Stomach smooth muscle (tissue), 2 donors: ENCODE data around the gene SLCO3A1.

Experiments
- H3K27ac ChIP-seq: one replicate; pipeline ENCODE4 v1.7.0; 2013; ENCODE audit warnings: mild to moderate bottlenecking, low read length, inconsistent platforms
- H3K27me3 ChIP-seq, 2 donors: one replicate each; pipeline ENCODE4 v1.7.0; 2013; ENCODE audit warnings: low read length in 2 of 2; ENCODE audit not compliant: insufficient read depth in 2 of 2, control insufficient read depth in 1 of 2
- H3K36me3 ChIP-seq, 2 donors: one replicate each; pipeline ENCODE4 v1.7.0; 2013; ENCODE audit warnings: low read length in 2 of 2; ENCODE audit not compliant: control insufficient read depth in 2 of 2, insufficient read depth in 2 of 2
- H3K4me1 ChIP-seq: one replicate; pipeline ENCODE4 v1.7.0; 2013; ENCODE audit warnings: low read length; ENCODE audit not compliant: control insufficient read depth, insufficient read depth
- H3K4me3 ChIP-seq, 2 donors: one replicate each; pipeline ENCODE4 v1.7.0; 2013; ENCODE audit warnings: low read length in 2 of 2
- H3K9ac ChIP-seq, 2 donors: one replicate each; pipeline ENCODE4 v1.7.0; 2013; ENCODE audit warnings: low read length in 2 of 2, mild to moderate bottlenecking in 1 of 2
- H3K9me3 ChIP-seq, 2 donors: one replicate each; pipeline ENCODE4 v1.7.0; 2013; ENCODE audit warnings: low read length in 2 of 2; ENCODE audit not compliant: control insufficient read depth in 2 of 2
- donor health status: healthy.
- donor health status: Pancreatic carcinoma.

SLCO3A1 gene

DNA sequence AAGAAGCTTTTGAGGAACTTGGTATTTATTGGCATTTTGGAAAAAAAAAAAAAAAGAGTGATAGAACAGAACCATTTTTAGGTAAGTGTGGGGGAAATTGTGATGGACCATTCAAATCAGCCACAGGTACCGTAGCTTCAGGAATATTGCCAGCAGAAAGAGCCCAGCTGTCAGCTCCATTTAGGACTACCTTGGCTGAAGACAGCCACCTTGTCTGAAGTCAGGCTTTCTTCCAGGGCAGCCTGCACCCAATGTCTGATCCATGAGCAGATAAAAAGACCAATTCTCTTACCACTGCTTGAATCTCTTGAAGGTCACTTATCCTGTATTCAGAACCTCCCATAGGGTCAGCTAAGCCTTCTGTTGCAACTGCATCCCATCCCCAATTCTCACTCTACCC is 37.6 kb downstream of the SLCO3A1 start:
- Histone ChIP-seq H3K4me1 (peaks cover 8% of the 10 kb centered on the region), H3K9ac (no peak overlapping the region), H3K27ac (no peak overlapping the region), H3K4me3 (no peak overlapping the region), H3K9me3 (peaks cover 0 to 5% of the 10 kb centered on the region in 2 donors), H3K27me3 (no peaks in the 10 kb centered on the region), H3K36me3 (no peaks in the 10 kb centered on the region)

DNA sequence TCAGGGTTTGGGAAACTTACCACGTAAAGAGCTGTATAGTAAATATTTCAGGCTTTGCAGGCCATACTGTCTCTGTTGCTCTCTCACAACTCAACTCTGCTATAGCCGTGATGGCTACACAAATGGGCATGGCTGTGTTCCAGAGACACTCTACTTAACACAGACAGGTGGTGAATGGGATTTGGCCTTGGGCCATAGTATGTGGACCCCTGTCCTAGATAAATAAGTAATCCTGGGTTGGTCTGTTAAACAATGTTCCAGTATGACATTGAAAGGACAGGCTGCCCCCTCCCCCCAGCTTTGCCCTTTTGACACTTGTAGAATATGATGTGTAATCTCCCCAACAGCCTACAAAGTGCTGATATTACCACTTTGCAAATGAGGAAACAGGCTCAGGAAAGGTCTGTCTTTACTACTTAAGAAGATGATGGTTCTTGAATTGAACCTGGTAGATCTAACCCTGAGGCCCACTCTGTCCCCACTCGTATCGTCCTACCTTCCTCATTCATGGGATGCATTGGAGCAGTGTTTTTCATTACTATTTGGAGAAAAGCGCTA is 38.4 kb downstream of the SLCO3A1 start:
- Histone ChIP-seq H3K4me1 (peaks cover 8% of the 10 kb centered on the region), H3K9me3 (peaks cover 0 to 5% of the 10 kb centered on the region in 2 donors), H3K27me3 (no peaks in the 10 kb centered on the region), H3K4me3 (no peak overlapping the region), H3K36me3 (no peaks in the 10 kb centered on the region), H3K27ac (no peak overlapping the region), H3K9ac (no peak overlapping the region)

- Histone ChIP-seq H3K27me3 (no peaks in the 10 kb centered on the region), H3K4me1 (peaks cover 8% of the 10 kb centered on the region), H3K9me3 (peaks cover 0 to 5% of the 10 kb centered on the region in 2 donors), H3K36me3 (no peaks in the 10 kb centered on the region), H3K9ac (no peak overlapping the region), H3K27ac (no peak overlapping the region), H3K4me3 (no peak overlapping the region)
Measured at GRCh38 chr15:91892436-91892835, 38.9 kb downstream of the SLCO3A1 start.

- no peaks in the 10 kb centered on the region for H3K36me3 ChIP-seq
- no peaks in the 10 kb centered on the region for H3K4me1 ChIP-seq
- H3K9me3 ChIP-seq = peaks cover 0 to 5% of the 10 kb centered on the region in 2 donors
- H3K27ac ChIP-seq = no peak overlapping the region
- H3K27me3 ChIP-seq = no peaks in the 10 kb centered on the region
- no peak overlapping the region for H3K9ac ChIP-seq
- no peak overlapping the region for H3K4me3 ChIP-seq
Measured at GRCh38 chr15:91894606-91895005, 41.1 kb downstream of the SLCO3A1 start.

- Histone ChIP-seq H3K4me1 (no peaks in the 10 kb centered on the region), H3K4me3 (no peak overlapping the region), H3K9ac (no peak overlapping the region), H3K36me3 (no peaks in the 10 kb centered on the region), H3K9me3 (peaks cover 0 to 5% of the 10 kb centered on the region in 2 donors), H3K27me3 (no peaks in the 10 kb centered on the region), H3K27ac (no peak overlapping the region)
Measured at GRCh38 chr15:91895051-91895450, 41.5 kb downstream of the SLCO3A1 start.

GRCh38 chr15:91896341-91897055 is 43.0 kb downstream of the SLCO3A1 start:
- Histone ChIP-seq H3K27me3 (no peaks in the 10 kb centered on the region), H3K4me1 (no peaks in the 10 kb centered on the region), H3K27ac (no peak overlapping the region), H3K36me3 (no peaks in the 10 kb centered on the region), H3K9ac (no peak overlapping the region), H3K9me3 (peaks cover 2 to 5% of the 10 kb centered on the region in 2 donors), H3K4me3 (no peak overlapping the region)

DNA sequence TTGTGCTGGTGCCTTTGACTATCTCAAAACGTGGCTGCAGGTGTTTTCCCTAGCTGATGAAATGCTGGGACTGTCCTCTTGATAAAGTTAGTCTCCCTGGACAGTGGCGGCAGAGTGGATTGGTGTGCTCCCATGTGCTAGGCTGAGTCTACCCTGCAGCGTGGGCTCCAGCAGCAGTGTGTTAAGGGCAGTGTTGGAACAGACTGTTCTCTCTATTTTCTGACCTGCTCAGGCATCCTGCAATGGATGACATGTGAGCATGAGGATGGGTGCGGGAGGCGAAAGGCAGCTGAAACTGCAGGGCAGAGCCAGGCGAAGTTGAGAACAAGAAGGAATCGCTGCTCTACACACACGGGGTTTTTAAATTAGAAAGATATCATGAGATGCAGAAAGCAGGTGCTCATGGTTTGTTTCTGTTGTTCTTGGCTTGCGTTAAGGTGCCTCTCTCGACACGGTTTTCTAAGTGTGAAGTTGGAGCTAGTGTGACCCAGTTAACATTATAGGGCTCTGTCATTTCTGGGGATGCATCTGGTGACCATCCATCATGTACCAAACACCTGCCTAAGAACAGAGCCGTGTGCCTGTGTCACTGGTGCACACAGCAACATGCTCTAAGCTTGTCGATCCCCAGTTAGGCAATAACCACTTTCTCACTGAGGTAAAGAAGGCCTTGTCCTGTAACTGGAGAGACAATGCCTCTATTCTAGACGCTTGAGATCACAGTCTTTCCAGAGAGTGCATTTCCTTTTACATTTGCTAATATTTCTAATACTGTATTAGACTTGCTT is 44.3 kb downstream of the SLCO3A1 start:
- H3K4me3 ChIP-seq = no peak overlapping the region
- no peaks in the 10 kb centered on the region for H3K27me3 ChIP-seq
- no peaks in the 10 kb centered on the region for H3K36me3 ChIP-seq
- H3K9me3 ChIP-seq = peaks cover 2 to 10% of the 10 kb centered on the region in 2 donors
- no peak overlapping the region for H3K27ac ChIP-seq
- no peaks in the 10 kb centered on the region for H3K4me1 ChIP-seq
- no peak overlapping the region for H3K9ac ChIP-seq

GRCh38 chr15:91898843-91899242 is 45.3 kb downstream of the SLCO3A1 start:
- H3K27ac ChIP-seq = no peak overlapping the region
- no peak overlapping the region for H3K4me3 ChIP-seq
- peaks cover 2 to 5% of the 10 kb centered on the region in 2 donors for H3K9me3 ChIP-seq
- no peaks in the 10 kb centered on the region for H3K36me3 ChIP-seq
- H3K9ac ChIP-seq = no peak overlapping the region
- H3K27me3 ChIP-seq = no peaks in the 10 kb centered on the region
- no peaks in the 10 kb centered on the region for H3K4me1 ChIP-seq

- Histone ChIP-seq H3K4me3 (no peak overlapping the region), H3K9me3 (peaks cover 2 to 5% of the 10 kb centered on the region in 2 donors), H3K36me3 (no peaks in the 10 kb centered on the region)
Measured at GRCh38 chr15:91904942-91905341, 51.4 kb downstream of the SLCO3A1 start.

GRCh38 chr15:91908391-91908790 is 54.9 kb downstream of the SLCO3A1 start:
- H3K9ac ChIP-seq = no peak overlapping the region
- no peak overlapping the region for H3K27ac ChIP-seq
- no peaks in the 10 kb centered on the region for H3K36me3 ChIP-seq
- H3K9me3 ChIP-seq = no peaks in the 10 kb centered on the region
- peaks cover 2% of the 10 kb centered on the region for H3K4me1 ChIP-seq
- no peaks in the 10 kb centered on the region for H3K27me3 ChIP-seq
- no peak overlapping the region for H3K4me3 ChIP-seq

More at GRCh38 chr15:91904942-91905341, 51.4 kb downstream of the SLCO3A1 start:
- Histone ChIP-seq H3K27ac (no peak overlapping the region), H3K4me1 (peaks cover 2% of the 10 kb centered on the region), H3K9ac (no peak overlapping the region), H3K27me3 (no peaks in the 10 kb centered on the region)
